ENCODE results near the gene MACROD2.

GRCh38 chr20:14848806-14849205, 853.5 kb downstream of the MACROD2 start:
- TF ChIP-seq, protein P1, sequence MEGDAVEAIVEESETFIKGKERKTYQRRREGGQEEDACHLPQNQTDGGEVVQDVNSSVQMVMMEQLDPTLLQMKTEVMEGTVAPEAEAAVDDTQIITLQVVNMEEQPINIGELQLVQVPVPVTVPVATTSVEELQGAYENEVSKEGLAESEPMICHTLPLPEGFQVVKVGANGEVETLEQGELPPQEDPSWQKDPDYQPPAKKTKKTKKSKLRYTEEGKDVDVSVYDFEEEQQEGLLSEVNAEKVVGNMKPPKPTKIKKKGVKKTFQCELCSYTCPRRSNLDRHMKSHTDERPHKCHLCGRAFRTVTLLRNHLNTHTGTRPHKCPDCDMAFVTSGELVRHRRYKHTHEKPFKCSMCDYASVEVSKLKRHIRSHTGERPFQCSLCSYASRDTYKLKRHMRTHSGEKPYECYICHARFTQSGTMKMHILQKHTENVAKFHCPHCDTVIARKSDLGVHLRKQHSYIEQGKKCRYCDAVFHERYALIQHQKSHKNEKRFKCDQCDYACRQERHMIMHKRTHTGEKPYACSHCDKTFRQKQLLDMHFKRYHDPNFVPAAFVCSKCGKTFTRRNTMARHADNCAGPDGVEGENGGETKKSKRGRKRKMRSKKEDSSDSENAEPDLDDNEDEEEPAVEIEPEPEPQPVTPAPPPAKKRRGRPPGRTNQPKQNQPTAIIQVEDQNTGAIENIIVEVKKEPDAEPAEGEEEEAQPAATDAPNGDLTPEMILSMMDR (conservative IDR thresholded peaks at IDR 0.05 in 1 of 2, IDR thresholded peaks at IDR 0.05 in 1 of 2; ENCODE audit: extremely low read depth in 1 of 2, insufficient read depth in 1 of 2, low read depth in 1 of 2, low read length in 2 of 2) = no peak
- TF ChIP-seq EZH2 (IDR thresholded peaks at IDR 0.05; ENCODE audit: borderline replicate concordance, low read length) = no peak

Measured in mammary epithelial cell (primary cell).